Suprapubic skin (tissue), 4 donors: ENCODE data around the gene DLG3. TPM values are rescaled to one million over a fixed set of nuclear protein-coding genes. Genes with fewer than 3 reads are reported as not detected.
"Not testable (repeated sequence)": the region's sequence is repeated elsewhere in the genome, so short reads cannot be mapped to it uniquely, and the experiment has no call there.

Experiments
- DNase-seq, 2 donors: peaks; one replicate each; pipeline ENCODE4 v3.0.0-alpha.2; 2019; ENCODE audit warnings: low spot score in 2 of 2
- H3K27ac ChIP-seq: fragments of 200-600 bp; sonication (generic); one replicate; pipeline ENCODE4 v1.5.1; 2019
- H3K27me3 ChIP-seq: fragments of 200-600 bp; sonication (generic); one replicate; pipeline ENCODE4 v1.5.1; 2019
- H3K36me3 ChIP-seq: fragments of 200-600 bp; sonication (generic); one replicate; pipeline ENCODE4 v1.5.1; 2019
- H3K4me1 ChIP-seq: fragments of 200-600 bp; sonication (generic); one replicate; pipeline ENCODE4 v1.5.1; 2019
- H3K4me3 ChIP-seq: fragments of 200-600 bp; sonication (generic); one replicate; pipeline ENCODE4 v1.5.1; 2019; ENCODE audit warnings: mild to moderate bottlenecking
- H3K9me3 ChIP-seq: fragments of 200-600 bp; sonication (generic); one replicate; pipeline ENCODE4 v1.5.1; 2019
- EP300 ChIP-seq: sonication (generic); formaldehyde crosslinking; IDR thresholded peaks from one replicate; pipeline ENCODE4 v1.6.1; 2017; ENCODE audit warnings: antibody characterized with exemption
- POLR2A ChIP-seq, 2 donors: fragments of 450-650 bp; IDR thresholded peaks; one replicate each; pipeline ENCODE4 v1.6.1; 2017; ENCODE audit warnings: antibody characterized with exemption in 2 of 2, mild to moderate bottlenecking in 2 of 2, moderate library complexity in 2 of 2
- POLR2AphosphoS5 ChIP-seq, 3 donors: sonication (generic); formaldehyde crosslinking; IDR thresholded peaks; one replicate each; pipeline ENCODE4 v1.6.1; 2017; ENCODE audit warnings: antibody characterized with exemption in 3 of 3
- WGBS: methylation state at CpG from one replicate; pipeline ENCODE4 v1.1.5; 2018; 5-methylcytosine and 5-hydroxymethylcytosine counted together
- total RNA-seq, 4 donors: library from RNA; depleted of rRNA; stranded (reverse); fragments of >200 nt; gene quantifications; one replicate each; pipeline ENCODE4 v1.1.0, GENCODE V29; 2016
- TF ChIP-seq, protein P1 (sequence below), 2 donors: fragments of 200-600 bp in 1 of 2; fragments of 450-650 bp in 1 of 2; sonication (generic) in 1 of 2; IDR thresholded peaks; one replicate each; pipeline ENCODE4 v1.5.1; 2016 to 2019; ENCODE audit warnings: antibody characterized with exemption in 2 of 2, mild to moderate bottlenecking in 1 of 2, moderate library complexity in 1 of 2

Gene DLG3
- total RNA-seq, 4 donors from 2014 or later, result 12.8 to 42.1 (median 26.7) TPM

DNA sequence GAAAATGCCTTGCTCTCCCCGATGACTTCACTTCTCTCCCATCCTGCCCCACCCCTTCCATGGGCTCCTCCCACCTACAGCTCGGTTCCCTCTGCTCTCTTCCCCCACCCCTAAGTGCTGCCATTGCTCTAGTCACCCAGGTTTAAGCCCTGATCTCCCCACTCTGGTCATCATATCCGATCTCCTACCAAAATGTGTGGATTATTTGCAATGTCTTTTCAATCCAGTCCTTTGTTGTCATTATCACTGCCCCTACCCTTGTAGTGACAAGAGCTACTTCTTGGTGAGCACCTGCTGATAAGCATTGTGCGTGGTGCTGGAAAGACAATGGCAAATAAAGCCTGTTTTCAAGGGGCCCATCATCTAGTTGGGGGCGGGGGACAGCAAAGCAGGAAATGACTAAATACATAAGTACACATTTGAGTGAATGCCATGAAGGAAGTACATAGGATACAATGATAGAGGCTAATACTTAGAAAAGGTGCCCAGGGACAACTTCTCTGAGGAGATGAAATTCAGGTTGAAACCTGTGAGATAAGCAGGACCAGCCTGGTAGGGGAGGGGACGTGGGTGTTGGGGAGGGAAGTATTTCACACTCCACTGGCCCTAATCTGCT is 63.8 kb downstream of the DLG3 start:
- Histone ChIP-seq H3K9me3 (no peaks in the 10 kb centered on the region), H3K4me1 (no peaks in the 10 kb centered on the region), H3K27me3 (no peaks in the 10 kb centered on the region), H3K27ac (no peak overlapping the region), H3K36me3 (no peaks in the 10 kb centered on the region), H3K4me3 (no peak overlapping the region)
- WGBS, result 52% methylated on average over 6 of the region's 6 CpGs
- no peak for DNase-seq
- TF ChIP-seq EP300 (no peak), POLR2AphosphoS5 (IDR thresholded peaks at IDR 0.05) (no peak), POLR2A (IDR thresholded peaks at IDR 0.05) (no peak)
- TF ChIP-seq, protein P1, sequence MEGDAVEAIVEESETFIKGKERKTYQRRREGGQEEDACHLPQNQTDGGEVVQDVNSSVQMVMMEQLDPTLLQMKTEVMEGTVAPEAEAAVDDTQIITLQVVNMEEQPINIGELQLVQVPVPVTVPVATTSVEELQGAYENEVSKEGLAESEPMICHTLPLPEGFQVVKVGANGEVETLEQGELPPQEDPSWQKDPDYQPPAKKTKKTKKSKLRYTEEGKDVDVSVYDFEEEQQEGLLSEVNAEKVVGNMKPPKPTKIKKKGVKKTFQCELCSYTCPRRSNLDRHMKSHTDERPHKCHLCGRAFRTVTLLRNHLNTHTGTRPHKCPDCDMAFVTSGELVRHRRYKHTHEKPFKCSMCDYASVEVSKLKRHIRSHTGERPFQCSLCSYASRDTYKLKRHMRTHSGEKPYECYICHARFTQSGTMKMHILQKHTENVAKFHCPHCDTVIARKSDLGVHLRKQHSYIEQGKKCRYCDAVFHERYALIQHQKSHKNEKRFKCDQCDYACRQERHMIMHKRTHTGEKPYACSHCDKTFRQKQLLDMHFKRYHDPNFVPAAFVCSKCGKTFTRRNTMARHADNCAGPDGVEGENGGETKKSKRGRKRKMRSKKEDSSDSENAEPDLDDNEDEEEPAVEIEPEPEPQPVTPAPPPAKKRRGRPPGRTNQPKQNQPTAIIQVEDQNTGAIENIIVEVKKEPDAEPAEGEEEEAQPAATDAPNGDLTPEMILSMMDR (IDR thresholded peaks at IDR 0.05), result no peak

- WGBS, result 76% methylated on average over 4 of the region's 4 CpGs
- no peak overlapping the region for H3K4me3 ChIP-seq
- H3K9me3 ChIP-seq, result no peaks in the 10 kb centered on the region
- no peak overlapping the region for H3K27ac ChIP-seq
- no peaks in the 10 kb centered on the region for H3K36me3 ChIP-seq
- DNase-seq, result no peak
- H3K4me1 ChIP-seq, result no peaks in the 10 kb centered on the region
- TF ChIP-seq EP300 (no peak), POLR2AphosphoS5 (IDR thresholded peaks at IDR 0.05) (no peak), POLR2A (IDR thresholded peaks at IDR 0.05) (no peak)
- no peaks in the 10 kb centered on the region for H3K27me3 ChIP-seq
These were observed 64.4 kb downstream of the DLG3 start for GRCh38 chrX:70509078-70509477.

DNA sequence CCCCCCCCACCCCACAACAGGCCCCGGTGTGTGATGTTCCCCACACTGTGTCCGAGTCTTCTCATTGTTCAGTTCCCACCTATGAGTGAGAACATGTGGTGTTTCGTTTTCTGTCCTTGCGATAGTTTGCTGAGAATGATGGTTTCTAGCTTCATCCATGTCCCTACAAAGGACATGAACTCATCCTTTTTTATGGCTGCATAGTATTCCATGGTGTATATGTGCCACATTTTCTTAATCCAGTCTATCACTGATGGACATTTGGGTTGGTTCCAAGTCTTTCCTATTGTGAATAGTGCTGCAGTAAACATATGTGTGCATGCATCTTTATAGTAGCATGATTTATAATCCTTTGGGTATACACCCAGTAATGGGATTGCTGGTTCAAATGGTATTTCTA is 70.6 kb downstream of the DLG3 start:
- DNase-seq, H3K9me3 ChIP-seq, H3K27ac ChIP-seq, H3K36me3 ChIP-seq, H3K27me3 ChIP-seq, H3K4me1 ChIP-seq, H3K4me3 ChIP-seq: not testable (repeated sequence)
- 87% methylated on average over 4 of the region's 4 CpGs for WGBS

- H3K9me3 ChIP-seq, H3K27me3 ChIP-seq, H3K27ac ChIP-seq, H3K4me3 ChIP-seq, H3K36me3 ChIP-seq, DNase-seq, H3K4me1 ChIP-seq: not testable (repeated sequence)
- WGBS, result 79% methylated on average over 1 of the region's 1 CpG
These were observed 71.1 kb downstream of the DLG3 start for GRCh38 chrX:70515692-70516091.

DNA sequence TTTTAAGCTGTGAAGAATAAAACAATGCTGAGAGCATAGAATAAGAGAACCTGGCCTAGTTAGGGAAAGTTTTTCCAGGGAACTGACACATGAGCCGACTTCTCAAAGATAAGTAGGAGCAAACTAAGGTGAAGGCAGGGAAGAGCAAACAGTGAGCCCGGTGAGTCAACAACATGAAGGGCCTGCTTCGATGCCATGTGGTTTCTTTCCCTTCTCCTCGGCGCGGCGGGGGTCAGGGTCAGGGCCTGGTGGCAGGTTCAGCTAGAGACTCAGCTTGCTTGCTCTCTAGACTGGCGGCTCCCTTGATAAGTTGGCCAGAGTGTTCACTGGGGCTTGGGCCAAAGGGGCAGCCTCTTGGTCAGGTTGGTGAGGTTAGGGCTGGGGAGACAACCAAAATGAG is 81.1 kb downstream of the DLG3 start:
- no peak for TF ChIP-seq POLR2A (IDR thresholded peaks at IDR 0.05)
- TF ChIP-seq EP300, result no peak
- TF ChIP-seq, protein P1 (IDR thresholded peaks at IDR 0.05), result no peak
- no peak for TF ChIP-seq POLR2AphosphoS5 (IDR thresholded peaks at IDR 0.05)
- Histone ChIP-seq H3K36me3 (no peaks in the 10 kb centered on the region), H3K27ac (no peak overlapping the region), H3K4me1 (no peaks in the 10 kb centered on the region), H3K4me3 (no peak overlapping the region), H3K9me3 (no peaks in the 10 kb centered on the region), H3K27me3 (no peaks in the 10 kb centered on the region)
- WGBS, result 92% methylated on average over 8 of the region's 8 CpGs
- DNase-seq, result no peak

DNA sequence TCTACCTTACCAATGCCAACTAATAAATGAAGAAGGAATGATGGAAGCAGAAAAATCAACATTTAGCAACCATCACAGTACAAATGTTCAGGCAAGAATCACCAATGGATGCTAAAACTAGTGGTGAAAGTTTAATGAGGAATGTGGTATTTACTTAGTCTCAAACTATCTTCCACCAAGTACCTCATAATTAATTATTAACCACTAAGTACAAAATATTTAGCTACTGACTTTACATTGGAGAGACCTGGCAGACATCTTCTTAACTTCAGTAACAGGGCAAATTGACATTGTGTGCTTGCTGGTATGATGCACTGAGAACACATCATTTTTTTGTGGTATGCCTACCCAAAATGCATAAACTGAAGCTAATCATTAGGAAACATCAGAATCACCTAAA is 82.4 kb downstream of the DLG3 start:
- no peak overlapping the region for H3K27ac ChIP-seq
- TF ChIP-seq EP300 (no peak), POLR2A (IDR thresholded peaks at IDR 0.05) (no peak), POLR2AphosphoS5 (IDR thresholded peaks at IDR 0.05) (no peak)
- TF ChIP-seq, protein P1 (IDR thresholded peaks at IDR 0.05), result no peak

More for the DNA sequence above, 82.4 kb downstream of the DLG3 start:
- Histone ChIP-seq H3K4me3 (no peak overlapping the region), H3K27me3 (no peaks in the 10 kb centered on the region), H3K9me3 (no peaks in the 10 kb centered on the region), H3K4me1 (no peaks in the 10 kb centered on the region), H3K36me3 (no peaks in the 10 kb centered on the region)
- DNase-seq, result no peak
